Kidney epithelial cell (primary cell): ENCODE measurements around the gene CIAO1. TPM values are rescaled to one million over a fixed set of nuclear protein-coding genes. Genes with fewer than 3 reads are reported as not detected.

ENCODE experiments used
- DNase-seq: peaks from one replicate; pipeline ENCODE4 v3.0.0-alpha.2; 2010; ENCODE audit warnings: low read depth
- H3K27me3 ChIP-seq: 2 replicates; pipeline ENCODE4 v1.6.0; 2011; ENCODE audit warnings: low read length; ENCODE audit not compliant: control insufficient read depth, insufficient read depth
- H3K36me3 ChIP-seq: 2 replicates; pipeline ENCODE4 v1.5.1; 2011; ENCODE audit warnings: low read length; ENCODE audit not compliant: control insufficient read depth, insufficient read depth
- H3K4me3 ChIP-seq: 2 replicates; pipeline ENCODE4 v1.5.1; 2011; ENCODE audit warnings: low read depth, mild to moderate bottlenecking, control low read depth, low read length
- total RNA-seq: library from RNA; depleted of rRNA; stranded (reverse); fragments of >200 nt; gene quantifications from 2 replicates; pipeline ENCODE4 v1.2.3, GENCODE V29; 2015
- TF ChIP-seq, protein P1 (sequence below): IDR thresholded peaks from 2 replicates; pipeline ENCODE4 v1.5.1; 2011; ENCODE audit warnings: mild to moderate bottlenecking, moderate library complexity, low read length, control low read depth, inconsistent platforms; ENCODE audit not compliant: insufficient read depth, poor library complexity, severe bottlenecking

The CIAO1 gene
- total RNA-seq, 1 donor from 2014 or later, result 73.7 TPM

- no peak for DNase-seq
- TF ChIP-seq, protein P1, sequence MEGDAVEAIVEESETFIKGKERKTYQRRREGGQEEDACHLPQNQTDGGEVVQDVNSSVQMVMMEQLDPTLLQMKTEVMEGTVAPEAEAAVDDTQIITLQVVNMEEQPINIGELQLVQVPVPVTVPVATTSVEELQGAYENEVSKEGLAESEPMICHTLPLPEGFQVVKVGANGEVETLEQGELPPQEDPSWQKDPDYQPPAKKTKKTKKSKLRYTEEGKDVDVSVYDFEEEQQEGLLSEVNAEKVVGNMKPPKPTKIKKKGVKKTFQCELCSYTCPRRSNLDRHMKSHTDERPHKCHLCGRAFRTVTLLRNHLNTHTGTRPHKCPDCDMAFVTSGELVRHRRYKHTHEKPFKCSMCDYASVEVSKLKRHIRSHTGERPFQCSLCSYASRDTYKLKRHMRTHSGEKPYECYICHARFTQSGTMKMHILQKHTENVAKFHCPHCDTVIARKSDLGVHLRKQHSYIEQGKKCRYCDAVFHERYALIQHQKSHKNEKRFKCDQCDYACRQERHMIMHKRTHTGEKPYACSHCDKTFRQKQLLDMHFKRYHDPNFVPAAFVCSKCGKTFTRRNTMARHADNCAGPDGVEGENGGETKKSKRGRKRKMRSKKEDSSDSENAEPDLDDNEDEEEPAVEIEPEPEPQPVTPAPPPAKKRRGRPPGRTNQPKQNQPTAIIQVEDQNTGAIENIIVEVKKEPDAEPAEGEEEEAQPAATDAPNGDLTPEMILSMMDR, result no peak
- H3K36me3 ChIP-seq, result no peaks in the 10 kb centered on the region
- no peaks in the 10 kb centered on the region for H3K27me3 ChIP-seq
- H3K4me3 ChIP-seq, result no peak overlapping the region
Measured at GRCh38 chr2:96315005-96315399, 49.0 kb downstream of the CIAO1 start.

GRCh38 chr2:96315400-96316071, 49.5 kb downstream of the CIAO1 start:
- H3K27me3 ChIP-seq, result no peaks in the 10 kb centered on the region
- no peak for DNase-seq
- TF ChIP-seq, protein P1, result no peak
- H3K36me3 ChIP-seq, result no peaks in the 10 kb centered on the region
- no peak overlapping the region for H3K4me3 ChIP-seq

DNA sequence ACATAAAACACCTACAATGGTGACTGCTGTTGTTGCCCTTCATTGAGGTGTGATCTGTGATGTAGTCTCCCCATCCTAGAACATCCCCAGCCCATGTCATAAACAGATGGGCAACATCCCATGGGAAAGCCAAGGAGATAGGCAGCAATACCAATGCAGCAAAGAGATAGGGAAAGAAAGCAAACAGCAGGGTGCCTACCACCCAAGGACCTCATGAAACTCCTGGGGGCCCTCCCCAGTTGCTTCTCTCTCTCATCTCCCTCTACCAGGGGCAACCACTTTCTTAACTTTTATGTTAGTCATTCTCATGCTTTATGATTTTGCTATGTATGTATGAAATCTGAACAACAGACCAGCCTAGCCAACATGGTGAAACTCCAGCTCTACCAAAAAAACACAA, 51.0 kb downstream of the CIAO1 start:
- no peaks in the 10 kb centered on the region for H3K36me3 ChIP-seq
- H3K27me3 ChIP-seq, result peaks cover 11% of the 10 kb centered on the region
- TF ChIP-seq, protein P1, result no peak
- DNase-seq, result no peak
- H3K4me3 ChIP-seq, result no peak overlapping the region

- Histone ChIP-seq H3K36me3 (no peaks in the 10 kb centered on the region), H3K4me3 (no peak overlapping the region), H3K27me3 (peaks cover 12% of the 10 kb centered on the region)
- TF ChIP-seq, protein P1, result no peak
- no peak for DNase-seq
Measured at GRCh38 chr2:96317584-96317997, 51.6 kb downstream of the CIAO1 start.

- Histone ChIP-seq H3K27me3 (peaks cover 14% of the 10 kb centered on the region), H3K4me3 (no peak overlapping the region), H3K36me3 (no peaks in the 10 kb centered on the region)
- TF ChIP-seq, protein P1, result no peak
- no peak for DNase-seq
Measured at GRCh38 chr2:96318723-96319122, 52.7 kb downstream of the CIAO1 start.

DNA sequence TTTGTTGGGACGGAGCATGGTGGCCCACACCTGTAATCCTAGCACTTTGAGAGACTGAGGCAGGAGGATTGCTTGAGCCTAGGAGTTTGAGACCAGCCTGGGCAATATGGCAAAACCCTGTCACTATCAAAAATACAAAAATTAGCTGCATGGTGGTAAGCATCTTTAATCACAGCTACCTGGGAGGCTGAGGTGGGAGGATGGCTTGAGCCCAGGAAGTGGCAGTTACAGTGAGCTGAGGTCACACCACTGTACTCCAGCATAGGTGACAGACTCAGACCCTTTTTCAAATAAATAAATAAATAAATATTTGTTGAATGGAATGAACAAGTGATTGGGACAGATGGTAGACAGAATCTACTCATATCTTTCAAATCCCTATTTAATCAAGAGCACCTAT, 53.4 kb downstream of the CIAO1 start:
- H3K4me3 ChIP-seq, result no peak overlapping the region
- no peak for DNase-seq
- TF ChIP-seq, protein P1, result no peak
- H3K27me3 ChIP-seq, result peaks cover 14% of the 10 kb centered on the region
- no peaks in the 10 kb centered on the region for H3K36me3 ChIP-seq
